ENCODE measurements around the gene BUD13.

DNA sequence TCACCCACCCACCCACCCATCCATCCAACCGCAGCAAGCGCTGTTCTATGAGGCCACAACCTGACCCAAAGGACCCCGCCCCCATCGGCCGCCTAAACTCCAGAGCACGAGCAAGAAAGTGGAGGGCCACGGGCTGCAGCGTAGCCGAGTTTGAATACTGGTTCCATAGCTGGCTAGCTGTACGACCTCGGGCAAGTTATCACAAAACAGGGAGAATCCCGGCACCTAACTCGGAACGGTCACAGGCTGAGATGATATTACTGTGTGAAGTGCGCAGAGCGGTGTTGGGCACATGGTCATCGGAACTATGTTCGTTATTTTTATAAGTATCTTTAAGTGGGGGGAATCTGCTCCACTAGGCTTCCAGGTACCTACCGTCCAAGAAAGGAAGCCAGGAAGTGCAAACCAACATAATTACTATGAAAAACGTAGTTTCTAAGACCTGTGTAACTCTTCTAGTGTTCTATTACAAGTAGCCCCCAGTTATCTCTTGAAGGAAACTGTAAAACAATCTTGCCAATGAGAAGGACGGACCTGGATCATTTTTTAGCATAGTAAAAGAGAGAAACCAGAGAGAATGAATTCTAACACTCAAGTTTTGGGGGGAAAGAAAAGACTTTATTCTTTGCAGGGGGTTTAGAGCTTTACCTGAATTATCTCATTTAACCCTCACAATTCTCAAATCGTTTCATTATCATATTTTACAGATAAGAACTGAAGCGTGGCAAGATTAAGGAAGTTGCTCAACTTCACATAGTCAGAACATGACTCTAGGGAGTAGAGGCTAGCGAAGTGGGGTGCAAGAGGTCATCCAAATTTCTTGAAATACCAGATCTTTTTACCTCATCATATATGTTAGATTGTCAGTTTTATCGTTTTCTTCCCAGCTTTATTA lies 663 bp upstream of the BUD13 start:
- TF ChIP-seq EZH2 (IDR thresholded peaks at IDR 0.05; ENCODE audit: insufficient read depth, poor library complexity, severe bottlenecking), result no peak
- TF ChIP-seq EZH2phosphoT487 (IDR thresholded peaks at IDR 0.05; ENCODE audit: insufficient read depth, low read depth), result no peak
